ENCODE measurements around the gene CEP112. TPM values are rescaled to one million over a fixed set of nuclear protein-coding genes. Genes with fewer than 3 reads are reported as not detected.

The CEP112 gene
- total and polyA plus RNA-seq, 2 of the 8 experiments (the other 6 are each of a cell fraction or from before 2014, with no cell fraction given), result 0.62 to 3.1 TPM

DNA sequence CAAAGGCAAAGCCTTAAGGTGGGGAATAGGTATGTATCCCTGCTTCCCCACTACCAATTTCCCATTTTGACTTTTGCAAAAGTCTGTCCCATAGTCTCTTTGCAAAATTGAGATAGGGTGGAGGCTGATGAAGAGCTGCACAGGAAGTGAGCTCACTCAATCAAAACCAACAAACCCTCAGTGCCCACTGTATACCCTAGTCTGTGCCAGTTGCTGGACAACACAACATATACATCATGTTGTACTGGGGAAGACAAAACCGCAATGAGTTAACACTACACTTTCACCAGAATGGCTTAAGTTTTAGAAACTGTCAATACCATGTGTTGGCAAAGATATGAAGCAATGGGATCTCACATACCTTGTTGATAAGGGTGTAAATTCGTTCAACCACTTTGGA lies 590.1 kb downstream of the CEP112 start:
- Histone ChIP-seq H3K9ac (replicated peaks in 1 of 4; ENCODE audit: extremely low read depth in 1 of 4, low read depth in 3 of 4, low read length in 3 of 4) (no peak overlapping the region), H2BK120ac (replicated peaks; ENCODE audit: low read depth, low read length) (no peak overlapping the region), H3K27ac (ENCODE audit: low read depth, low read length) (no peak overlapping the region), H3K79me2 (ENCODE audit: control insufficient read depth in 1 of 2, insufficient read depth in 2 of 2, low read length in 2 of 2) (no peaks in the 10 kb centered on the region), H2BK12ac (ENCODE audit: low read depth, low read length) (no peak overlapping the region), H3K4me3 (ENCODE audit: extremely low read depth in 1 of 4, insufficient read depth in 2 of 4, low read depth in 3 of 4, low read length in 4 of 4) (no peak overlapping the region), H3K27me3 (replicated peaks in 1 of 4; ENCODE audit: control insufficient read depth in 3 of 4, extremely low read depth in 1 of 4, insufficient read depth in 3 of 4, low read length in 3 of 4) (no peaks in the 10 kb centered on the region), H3K14ac (ENCODE audit: insufficient read length) (no peak overlapping the region), H3K4me2 (ENCODE audit: insufficient read depth in 1 of 2, low read depth in 2 of 2, low read length in 2 of 2) (no peak overlapping the region), H3K18ac (ENCODE audit: extremely low read depth, low read length) (no peak overlapping the region), H3K23me2 (ENCODE audit: low read depth, low read length) (no peaks in the 10 kb centered on the region), H3K4ac (replicated peaks; ENCODE audit: insufficient read length, low read depth, low read length) (no peak overlapping the region), H4K8ac (ENCODE audit: extremely low read depth, insufficient read depth, low read length) (no peak overlapping the region), H2BK15ac (ENCODE audit: low read length) (no peak overlapping the region), H4K91ac (replicated peaks; ENCODE audit: insufficient read length, low read length) (no peak overlapping the region), H2BK20ac (ENCODE audit: low read length) (no peak overlapping the region), H4K20me1 (replicated peaks in 1 of 2; ENCODE audit: control insufficient read depth in 1 of 2, insufficient read depth in 2 of 2, low read length in 2 of 2) (no peaks in the 10 kb centered on the region), H2AFZ (ENCODE audit: low read length) (no peak overlapping the region), H3K4me1 (replicated peaks in 1 of 4; ENCODE audit: control insufficient read depth in 3 of 4, insufficient read depth in 4 of 4, low read length in 3 of 4) (no peaks in the 10 kb centered on the region), H3K36me3 (ENCODE audit: control insufficient read depth in 2 of 4, insufficient read depth in 4 of 4, low read length in 3 of 4) (no peaks in the 10 kb centered on the region), H2AK5ac (ENCODE audit: low read depth, low read length) (no peak overlapping the region), H3K79me1 (ENCODE audit: low read depth, low read length) (no peaks in the 10 kb centered on the region), H2BK5ac (ENCODE audit: low read depth, low read length) (no peak overlapping the region), H3K9me3 (ENCODE audit: insufficient read depth in 2 of 2, low read depth in 1 of 2, low read length in 1 of 2) (no peaks in the 10 kb centered on the region), H4K5ac (ENCODE audit: insufficient read length, low read depth, low read length) (no peak overlapping the region), H3K56ac (replicated peaks; ENCODE audit: insufficient read length, low read depth, low read length) (no peak overlapping the region), H3K23ac (ENCODE audit: insufficient read length) (no peak overlapping the region)
- WGBS, 2 experiments (ENCODE audit: extremely low coverage in 1 of 2, insufficient coverage in 1 of 2, insufficient read length in 1 of 2, insufficient replicate concordance in 2 of 2, low coverage in 1 of 2, low lambda C conversion rate in 2 of 2, missing lambda C conversion rate in 1 of 2), result 85% methylated on average over 2 of the region's 2 CpGs; no CpG with 5 or more reads in 1 of the 2 experiments
- ChIA-PET POLR2A (ENCODE audit: partially characterized antibody) (no interaction called here), CTCF (ENCODE audit: partially characterized antibody) (interaction anchor here (0.6 to 1.6 kb wide), 4 partner anchors 46 to 825 kb away, joined by 3 to 4 read pairs (median 3); no protein-coding TSS in a partner anchor)
- no peak for FAIRE-seq
- no peak for DNase-seq (ENCODE audit: low read depth in 1 of 2, low spot score in 2 of 2)
- no peak for TF ChIP-seq MAFK (IDR thresholded peaks at IDR 0.05; ENCODE audit: low read depth, low read length)
- no peak for TF ChIP-seq KDM1A (IDR thresholded peaks at IDR 0.05; ENCODE audit: borderline replicate concordance, low read length)
- no peak for TF ChIP-seq KDM4A (IDR thresholded peaks at IDR 0.05; ENCODE audit: low read depth, low read length, severe bottlenecking)
- TF ChIP-seq KDM5A (IDR thresholded peaks at IDR 0.05; ENCODE audit: low read length), result no peak
- no peak for TF ChIP-seq PHF8 (conservative IDR thresholded peaks at IDR 0.05; ENCODE audit: low read depth, low read length)
- TF ChIP-seq, protein P1, sequence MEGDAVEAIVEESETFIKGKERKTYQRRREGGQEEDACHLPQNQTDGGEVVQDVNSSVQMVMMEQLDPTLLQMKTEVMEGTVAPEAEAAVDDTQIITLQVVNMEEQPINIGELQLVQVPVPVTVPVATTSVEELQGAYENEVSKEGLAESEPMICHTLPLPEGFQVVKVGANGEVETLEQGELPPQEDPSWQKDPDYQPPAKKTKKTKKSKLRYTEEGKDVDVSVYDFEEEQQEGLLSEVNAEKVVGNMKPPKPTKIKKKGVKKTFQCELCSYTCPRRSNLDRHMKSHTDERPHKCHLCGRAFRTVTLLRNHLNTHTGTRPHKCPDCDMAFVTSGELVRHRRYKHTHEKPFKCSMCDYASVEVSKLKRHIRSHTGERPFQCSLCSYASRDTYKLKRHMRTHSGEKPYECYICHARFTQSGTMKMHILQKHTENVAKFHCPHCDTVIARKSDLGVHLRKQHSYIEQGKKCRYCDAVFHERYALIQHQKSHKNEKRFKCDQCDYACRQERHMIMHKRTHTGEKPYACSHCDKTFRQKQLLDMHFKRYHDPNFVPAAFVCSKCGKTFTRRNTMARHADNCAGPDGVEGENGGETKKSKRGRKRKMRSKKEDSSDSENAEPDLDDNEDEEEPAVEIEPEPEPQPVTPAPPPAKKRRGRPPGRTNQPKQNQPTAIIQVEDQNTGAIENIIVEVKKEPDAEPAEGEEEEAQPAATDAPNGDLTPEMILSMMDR (IDR thresholded peaks at IDR 0.05; ENCODE audit: control extremely low read depth in 1 of 3, insufficient read depth in 1 of 3, low read depth in 1 of 3, low read length in 3 of 3), result no peak
- TF ChIP-seq, protein P2, sequence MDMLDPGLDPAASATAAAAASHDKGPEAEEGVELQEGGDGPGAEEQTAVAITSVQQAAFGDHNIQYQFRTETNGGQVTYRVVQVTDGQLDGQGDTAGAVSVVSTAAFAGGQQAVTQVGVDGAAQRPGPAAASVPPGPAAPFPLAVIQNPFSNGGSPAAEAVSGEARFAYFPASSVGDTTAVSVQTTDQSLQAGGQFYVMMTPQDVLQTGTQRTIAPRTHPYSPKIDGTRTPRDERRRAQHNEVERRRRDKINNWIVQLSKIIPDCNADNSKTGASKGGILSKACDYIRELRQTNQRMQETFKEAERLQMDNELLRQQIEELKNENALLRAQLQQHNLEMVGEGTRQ (IDR thresholded peaks at IDR 0.05; ENCODE audit: low read length), result no peak
- TF ChIP-seq CHD1 (IDR thresholded peaks at IDR 0.05; ENCODE audit: low read depth, low read length), result no peak
- no peak for TF ChIP-seq RBBP5 (IDR thresholded peaks at IDR 0.05; ENCODE audit: borderline replicate concordance, low read depth, low read length)
- TF ChIP-seq, protein P3, sequence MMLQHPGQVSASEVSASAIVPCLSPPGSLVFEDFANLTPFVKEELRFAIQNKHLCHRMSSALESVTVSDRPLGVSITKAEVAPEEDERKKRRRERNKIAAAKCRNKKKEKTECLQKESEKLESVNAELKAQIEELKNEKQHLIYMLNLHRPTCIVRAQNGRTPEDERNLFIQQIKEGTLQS (IDR thresholded peaks at IDR 0.05; ENCODE audit: insufficient read depth, low read depth, low read length), result no peak

All from H1 (cell line).